HG03066 (cell line): Measurements from ENCODE around the gene YRDC.

Source experiments
- ATAC-seq: cut with Tn5 transposase; IDR thresholded peaks from one replicate; pipeline ENCODE4 v1.9.1; 2021; ENCODE audit warnings: low read depth; ENCODE audit not compliant: unreplicated experiment

Gene YRDC

DNA sequence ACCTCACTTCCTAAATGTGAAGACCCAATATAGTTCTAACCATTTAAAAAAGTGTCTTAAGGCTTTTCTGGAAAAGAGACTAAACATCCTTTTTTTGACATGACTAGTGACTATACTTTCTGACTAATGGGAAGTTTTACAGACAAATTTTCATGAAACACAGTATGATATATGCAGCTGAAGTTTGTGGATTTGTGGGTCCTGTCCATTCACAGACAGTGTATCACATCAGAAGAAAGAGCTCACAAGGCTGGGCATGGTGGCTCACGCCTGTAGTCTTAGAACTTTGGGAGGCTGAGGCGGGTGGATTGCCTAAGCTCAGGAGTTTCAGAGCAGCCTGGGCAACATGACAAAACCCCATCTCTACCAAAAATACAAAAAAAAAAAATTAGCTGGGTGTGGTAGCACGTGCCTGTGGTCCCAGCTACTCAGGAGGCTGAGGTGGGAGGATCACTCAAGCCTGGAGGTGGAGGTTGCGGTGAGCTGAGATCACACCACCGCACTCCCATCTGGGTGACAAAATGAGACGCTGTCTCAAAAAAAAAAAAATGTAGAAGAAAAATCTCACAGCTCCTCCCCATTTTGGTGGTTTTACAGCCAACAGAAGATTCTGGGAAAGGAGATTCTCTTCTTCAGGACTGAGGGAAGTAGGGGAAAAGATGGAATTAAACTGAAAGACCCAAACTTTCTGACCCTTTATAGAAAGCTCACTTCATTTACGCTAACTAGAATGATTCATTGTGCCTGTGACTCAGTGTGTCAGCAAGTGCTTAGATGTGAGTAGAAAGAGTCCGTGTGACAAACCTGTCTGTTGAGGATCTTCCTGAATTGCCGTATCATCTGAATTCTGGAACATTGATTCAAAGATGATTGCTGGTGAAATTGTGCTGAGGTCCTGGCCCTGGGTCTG lies 15.2 kb upstream of the YRDC start:
- ATAC-seq = no peak

DNA sequence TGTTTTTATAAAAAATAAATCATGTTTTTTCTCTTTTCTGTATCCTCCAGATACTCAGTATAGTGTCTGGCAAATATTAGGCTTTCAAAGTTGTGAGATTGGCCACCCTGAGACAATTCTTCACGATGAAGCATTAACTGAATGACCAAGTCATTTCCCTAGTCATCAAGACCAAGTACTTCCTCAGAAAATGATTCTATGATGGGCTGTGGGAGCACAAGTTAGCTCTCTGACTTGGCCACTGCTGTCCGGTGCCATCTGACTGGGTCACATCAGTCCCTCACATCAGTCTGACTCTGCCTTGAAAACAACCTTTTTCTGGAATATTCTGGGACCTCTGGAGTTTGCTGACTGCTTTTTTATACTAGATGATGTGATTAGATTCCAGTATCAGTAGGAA lies 13.5 kb upstream of the YRDC start:
- ATAC-seq = no peak

DNA sequence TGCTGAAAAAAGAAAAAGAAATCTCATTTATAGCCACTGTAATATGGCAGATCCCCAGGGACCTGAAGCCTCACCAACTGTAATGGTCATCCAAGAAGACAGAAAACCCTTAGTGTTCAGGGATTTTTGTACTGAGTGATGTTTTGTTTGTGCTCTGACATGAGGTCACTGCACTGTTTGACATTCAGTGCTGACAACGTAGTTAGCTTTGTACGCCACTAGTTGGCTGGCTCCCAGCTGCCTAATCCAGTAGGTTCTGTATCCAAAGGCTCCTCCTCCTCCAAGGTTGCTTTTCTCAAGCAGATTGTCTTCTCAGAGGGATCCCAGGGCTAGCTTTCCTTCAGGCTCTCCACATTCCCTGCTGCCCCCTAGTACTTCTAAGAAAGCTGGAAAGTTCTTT lies 9.5 kb upstream of the YRDC start:
- no peak for ATAC-seq

DNA sequence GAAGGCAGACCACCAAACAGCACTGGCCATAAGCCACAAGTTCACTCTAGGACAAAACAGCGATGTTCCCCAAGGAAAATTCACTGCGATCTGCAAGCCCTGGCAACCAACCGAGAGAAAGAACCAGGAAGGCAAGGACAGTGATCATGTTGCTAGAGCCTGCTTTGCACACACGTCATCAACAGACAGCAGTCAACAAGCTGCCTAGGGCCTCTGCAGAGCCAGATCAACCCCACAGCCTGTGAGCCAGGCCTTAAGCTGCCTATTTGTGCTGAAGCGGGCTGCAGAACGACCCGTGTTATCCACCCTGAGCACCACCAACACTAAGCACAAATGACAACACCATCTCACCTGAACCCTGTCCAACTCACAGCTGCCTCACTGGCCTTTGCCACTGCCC lies 6.2 kb upstream of the YRDC start:
- ATAC-seq = no peak

DNA sequence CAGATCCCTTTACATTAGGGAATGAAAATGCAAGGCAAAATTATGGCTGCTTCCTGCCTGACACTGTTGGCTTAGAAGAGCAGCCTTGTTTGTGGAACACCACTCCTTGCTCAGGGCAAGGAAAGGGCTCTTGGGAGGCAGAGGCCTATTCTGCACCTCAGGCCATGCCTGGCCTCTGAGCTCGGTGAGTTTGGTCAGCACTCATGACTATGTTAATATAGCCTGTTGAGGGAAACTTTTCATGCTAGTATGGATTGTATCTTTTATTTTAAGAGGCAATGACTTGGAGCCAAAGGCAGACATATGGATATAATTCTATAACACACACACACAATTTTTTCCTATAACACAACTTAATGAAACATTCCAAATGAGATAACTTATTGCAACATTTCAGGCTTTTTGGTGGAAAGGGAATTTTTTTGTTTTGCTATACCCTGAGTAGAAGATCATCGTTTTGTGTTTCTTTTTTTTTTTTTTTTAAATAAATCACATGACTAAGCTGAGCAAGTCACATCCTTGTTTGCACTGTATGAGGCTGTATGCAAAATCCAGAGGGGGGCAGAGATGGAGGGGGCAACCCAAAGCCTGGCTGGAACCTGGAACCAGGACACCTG lies 5.6 kb upstream of the YRDC start:
- ATAC-seq = no peak

DNA sequence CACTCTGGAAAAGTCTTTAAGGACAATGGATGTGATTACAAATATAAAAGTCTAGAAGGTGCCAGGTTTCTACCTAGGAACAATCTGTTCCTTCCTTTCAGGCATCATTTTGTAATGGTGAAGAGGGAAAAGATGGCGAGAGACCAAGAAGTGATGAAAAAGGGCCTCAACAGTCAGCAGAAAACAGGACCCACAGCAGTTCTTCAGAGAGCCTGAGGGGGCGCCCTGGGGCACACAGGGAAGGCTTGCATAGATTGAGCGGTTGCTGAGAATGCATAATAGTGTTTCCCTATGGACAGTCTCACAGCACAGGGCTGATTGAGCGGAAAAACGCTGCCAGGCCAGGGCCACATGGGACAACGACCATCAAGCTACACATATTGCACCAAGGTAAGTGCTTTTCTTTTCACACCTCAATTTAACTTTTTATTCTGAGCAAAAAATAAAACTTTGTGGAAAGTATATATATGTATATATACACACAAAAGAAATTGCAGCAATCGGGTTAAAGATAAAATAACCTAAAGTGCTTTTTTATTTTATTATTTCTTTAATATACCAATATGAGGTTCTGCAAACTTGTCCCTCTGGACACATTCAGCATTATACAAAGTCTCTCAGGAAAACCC lies 3.1 kb upstream of the YRDC start:
- ATAC-seq = no peak

DNA sequence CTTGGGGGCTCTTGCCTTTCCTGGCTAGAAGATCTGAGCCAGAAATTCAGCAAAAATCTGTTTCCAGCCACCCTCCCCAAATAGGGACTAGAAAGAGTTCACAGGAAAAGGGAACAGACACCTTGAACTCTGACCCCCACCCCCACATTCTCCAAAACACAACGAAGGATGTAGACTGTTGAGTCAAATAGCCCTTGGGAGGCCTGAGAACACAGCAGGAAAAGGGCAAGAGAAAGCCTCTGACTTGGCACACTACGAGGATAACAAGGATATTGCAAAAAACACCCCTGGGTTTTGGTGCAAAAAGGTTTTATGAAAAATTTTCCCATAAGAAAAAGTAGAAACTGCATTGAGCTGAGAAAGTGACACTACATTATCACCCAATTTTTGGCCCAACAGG lies 1.9 kb upstream of the YRDC start:
- no peak for ATAC-seq

DNA sequence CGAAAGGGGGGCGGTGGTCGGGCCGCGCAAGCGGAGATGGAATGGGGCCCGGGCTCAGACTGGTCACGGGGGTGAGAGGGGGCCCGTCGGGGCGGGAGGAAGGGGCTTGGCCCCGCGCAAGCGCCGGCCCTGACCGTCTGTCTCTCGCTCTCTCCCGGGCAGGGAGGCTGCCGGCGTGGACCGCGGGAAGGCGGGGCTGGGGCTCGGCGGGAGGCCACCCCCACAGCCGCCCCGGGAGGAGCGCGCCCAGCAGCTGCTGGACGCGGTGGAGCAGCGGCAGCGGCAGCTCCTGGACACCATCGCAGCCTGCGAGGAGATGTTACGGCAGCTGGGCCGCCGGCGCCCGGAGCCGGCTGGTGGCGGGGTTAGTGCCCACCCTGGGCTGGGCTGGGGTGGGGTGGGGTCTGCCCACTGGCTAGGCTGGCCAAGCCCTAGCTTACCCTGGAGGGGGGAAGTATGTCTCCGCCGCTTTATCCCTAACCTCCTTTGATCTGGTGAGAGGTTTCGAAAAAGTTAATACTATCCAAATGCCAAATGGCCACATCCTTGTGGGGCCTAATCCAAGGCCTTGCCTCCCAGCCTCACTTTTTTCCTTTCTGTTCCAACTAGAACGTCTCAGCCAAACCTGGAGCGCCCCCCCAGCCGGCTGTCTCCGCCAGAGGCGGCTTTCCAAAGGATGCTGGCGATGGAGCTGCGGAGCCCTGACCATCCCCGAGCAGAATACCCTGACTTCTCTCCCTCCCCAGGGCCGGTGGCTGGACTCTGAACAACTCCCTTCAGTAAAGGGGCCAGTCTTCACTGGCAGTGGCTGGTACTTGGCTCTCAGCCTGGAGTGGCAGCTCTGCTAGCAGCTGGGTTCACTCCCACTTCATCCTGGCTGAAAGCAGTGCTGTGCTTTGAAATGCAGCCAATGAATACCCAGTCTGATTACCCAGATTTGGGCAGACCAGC lies 636 bp upstream of the YRDC start:
- ATAC-seq = peak; percentile 39

DNA sequence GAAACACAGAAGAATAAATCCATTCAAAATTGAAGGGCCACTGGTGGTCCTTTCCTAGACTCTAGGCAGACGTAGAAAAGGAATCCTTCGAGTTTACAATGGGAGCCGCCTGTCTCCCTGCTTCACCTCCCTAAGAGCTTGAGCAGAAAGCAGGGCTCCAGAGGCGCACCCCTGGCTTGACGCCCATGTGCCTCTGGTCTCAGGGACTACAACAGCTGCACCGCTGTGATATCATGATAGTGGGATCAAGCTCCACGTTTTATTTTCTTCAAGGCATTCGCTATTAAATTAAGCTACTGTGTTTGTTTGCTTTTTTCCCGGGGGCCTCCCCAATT lies 821 bp downstream of the YRDC start:
- ATAC-seq = no peak

DNA sequence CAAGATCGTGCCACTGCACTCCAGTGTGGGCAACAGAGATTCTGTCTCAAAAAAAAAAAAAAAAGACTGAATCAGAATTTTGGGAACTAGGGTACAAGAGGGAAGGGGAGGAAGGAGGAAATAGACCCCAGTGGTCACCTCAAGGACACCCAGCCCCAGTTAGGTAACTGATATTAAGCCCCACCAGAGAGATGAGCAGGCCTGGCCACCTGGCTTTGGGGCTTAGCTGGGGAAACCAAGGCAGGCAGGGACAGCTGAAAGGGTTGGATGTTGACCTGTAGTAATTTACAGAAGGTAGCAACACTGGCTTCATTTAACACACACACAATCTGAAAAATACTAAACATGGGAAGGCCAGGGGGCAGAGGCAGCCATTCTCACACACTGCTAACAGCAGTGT lies 5.6 kb downstream of the YRDC start:
- no peak for ATAC-seq

DNA sequence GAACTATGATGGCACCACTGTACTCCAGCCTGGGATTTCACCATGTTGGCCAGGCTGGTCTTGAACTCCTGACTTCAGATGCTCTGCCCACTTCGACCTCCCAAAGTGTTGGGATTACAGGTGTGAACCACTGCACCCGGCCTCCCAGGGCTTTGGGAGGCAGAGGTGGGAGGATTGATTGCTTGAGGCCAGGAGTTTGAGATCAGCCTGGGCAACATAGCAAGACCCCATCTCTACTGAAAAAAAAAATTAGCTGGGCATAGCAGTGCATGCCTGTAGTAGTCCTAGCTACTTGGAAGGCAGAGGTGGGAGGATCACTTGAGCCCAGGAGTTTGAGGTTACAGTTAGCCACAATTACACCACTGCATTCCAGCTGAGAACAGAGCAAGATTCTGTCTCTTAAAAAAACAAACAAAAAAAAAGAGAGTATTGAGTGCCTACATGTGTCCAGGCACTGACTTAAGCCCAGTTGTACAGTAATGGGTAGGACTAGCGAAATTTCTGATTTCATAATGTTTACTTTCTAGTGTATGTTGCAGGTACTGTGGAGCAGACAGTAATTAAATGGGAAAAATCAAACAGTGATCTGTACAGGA lies 10.2 kb downstream of the YRDC start:
- no peak for ATAC-seq

DNA sequence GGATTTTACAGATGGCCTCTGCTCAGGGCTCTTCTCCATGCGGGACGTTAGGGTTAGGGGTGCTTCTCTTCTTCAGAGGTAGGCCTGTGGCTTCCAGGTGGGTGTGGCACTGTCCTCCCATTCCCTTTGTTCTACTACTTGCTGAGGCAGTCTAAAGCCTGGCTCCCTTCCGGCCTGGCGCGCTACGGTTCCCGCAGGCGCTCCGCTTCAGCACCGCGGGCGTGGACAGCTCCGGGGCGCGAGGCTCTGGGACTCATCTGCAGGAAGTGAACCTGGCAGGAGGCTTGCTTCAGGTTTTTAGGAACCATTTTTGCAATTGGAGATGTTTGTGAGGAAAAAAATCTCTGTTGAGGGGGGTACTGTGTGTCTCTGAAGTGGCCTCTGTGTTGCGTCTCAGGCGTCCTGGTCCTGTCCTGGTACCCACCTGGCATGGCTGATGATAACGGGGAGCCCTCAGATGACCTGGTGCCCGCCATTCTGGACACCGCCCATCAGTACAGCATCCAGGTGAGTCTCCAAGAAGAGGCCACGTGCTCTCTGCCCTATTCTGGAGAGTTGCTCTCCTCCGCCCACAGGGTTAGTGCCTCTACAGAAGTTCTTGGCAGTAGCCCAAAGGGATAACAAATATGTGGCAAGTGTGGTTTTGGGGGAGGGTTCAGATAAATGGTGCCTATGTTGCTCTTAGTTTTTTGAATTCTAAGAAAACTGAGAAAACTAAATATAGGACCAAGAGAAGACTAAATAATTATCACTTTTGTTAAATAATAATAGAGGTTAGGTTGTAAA lies 12.5 kb downstream of the YRDC start:
- no peak for ATAC-seq

DNA sequence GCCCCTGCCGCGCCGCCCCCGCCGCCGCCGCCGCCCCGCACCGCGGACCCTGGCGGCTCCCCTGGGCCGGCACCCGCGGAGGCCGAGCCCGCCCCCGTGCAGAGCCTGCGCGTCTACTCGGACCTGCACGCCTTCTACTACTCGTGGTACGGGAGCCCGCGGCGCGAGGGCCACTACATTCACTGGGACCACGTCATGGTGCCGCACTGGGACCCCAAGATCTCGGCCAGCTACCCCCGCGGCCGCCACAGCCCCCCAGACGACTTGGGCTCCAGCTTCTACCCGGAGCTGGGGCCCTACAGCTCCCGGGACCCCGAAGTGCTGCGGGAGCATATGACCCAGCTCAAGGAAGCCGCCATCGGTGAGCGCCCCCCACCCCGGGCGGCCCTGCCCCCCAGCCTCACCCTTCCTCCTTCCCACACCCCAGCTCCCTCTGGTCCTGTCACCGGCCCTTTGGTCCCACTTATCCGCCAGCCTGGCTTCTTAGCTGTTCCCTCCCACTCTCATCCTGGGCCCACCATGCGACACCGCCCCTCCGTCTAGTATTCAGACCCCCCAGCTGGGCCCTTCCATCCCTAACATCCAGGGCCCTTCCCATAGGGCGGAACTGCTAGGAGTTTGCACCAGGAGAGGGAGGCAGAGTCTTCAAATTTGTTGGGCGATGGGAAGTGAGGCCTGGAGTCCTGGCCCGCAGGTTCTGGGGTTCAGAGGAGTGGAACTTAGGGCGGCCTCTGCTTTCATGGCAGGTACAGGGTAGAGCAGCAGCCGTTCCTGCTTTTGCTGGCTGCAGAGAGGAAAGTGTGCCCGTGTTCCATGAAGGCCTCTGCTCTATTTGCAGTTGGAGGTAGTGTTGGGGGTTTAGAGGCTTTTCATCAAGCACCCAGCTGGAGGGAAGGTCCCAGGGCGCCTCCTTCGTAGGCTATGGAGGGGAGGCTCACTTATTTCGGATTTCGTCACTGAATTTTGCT lies 13.4 kb downstream of the YRDC start:
- no peak for ATAC-seq

DNA sequence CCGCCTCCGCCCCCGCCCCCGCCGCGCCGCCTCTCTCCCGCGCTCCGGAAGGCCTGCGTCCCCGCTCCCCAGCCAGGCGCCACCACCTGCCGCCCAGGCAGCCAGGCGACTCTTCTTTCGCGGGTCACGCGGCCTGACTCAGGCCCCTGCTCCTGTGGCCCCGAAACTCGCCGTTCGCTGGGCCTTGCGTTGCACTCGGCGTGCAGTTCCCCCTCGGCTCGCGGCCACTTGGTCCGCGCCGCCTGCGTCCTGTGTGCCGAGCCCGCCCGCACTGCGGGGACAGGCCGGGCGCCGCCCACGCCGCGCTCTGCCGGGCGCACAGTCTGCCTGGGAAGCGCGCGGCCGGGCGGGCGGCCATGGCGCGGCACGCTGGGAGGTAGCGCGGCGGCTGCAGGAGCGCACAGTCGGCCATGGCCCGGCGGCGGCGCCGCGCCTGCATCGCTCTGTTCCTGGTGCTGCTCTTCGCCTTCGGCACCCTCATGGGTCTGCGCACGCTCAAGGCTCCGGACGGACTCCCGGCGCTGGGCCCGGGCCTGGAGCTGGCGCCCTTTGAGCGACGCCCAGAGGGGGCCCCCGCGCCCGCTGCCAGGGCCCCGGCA lies 14.1 kb downstream of the YRDC start, which contains the start of gene MANEAL:
TSS of gene MANEAL (plus strand) at position 75 of the 599 bp plus-strand sequence. CDS start at position 411, 336 bp downstream.
- no peak for ATAC-seq

DNA sequence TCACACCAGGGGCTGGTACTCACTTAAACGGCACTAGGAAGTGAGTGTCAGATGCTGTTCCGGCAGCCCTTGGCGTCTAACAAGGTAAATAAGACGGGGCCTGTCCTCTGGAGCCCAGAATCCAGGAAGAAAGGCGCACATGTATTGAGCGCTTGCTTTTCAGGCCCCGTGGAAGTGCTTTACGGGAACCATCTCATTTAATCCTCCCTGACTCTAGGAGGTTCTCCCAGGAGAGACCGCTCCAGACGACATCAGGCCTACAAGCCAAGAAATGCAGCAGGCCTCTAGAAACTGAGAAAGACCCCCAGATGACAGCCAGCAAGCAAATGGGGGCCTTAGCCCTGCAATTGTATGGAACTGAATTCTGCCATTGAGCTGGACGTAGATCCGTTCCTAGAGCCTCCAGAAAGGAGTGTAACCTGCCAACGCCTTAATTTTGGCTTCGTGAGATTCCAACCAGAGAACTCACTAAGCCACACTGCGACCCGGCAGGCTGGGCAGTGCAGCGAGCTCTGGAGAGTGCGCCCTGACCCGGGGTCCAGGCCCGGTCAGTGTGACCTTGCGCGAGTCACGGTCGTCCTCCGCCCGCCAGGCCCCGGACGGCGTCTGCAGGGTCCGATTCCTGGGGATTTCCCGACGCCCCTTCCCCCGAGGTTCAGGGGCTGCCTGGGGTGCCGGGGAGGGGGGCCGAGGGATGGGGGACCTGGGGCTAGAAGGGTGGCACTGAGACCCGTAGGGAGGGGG lies 14.9 kb downstream of the YRDC start:
- ATAC-seq = no peak

DNA sequence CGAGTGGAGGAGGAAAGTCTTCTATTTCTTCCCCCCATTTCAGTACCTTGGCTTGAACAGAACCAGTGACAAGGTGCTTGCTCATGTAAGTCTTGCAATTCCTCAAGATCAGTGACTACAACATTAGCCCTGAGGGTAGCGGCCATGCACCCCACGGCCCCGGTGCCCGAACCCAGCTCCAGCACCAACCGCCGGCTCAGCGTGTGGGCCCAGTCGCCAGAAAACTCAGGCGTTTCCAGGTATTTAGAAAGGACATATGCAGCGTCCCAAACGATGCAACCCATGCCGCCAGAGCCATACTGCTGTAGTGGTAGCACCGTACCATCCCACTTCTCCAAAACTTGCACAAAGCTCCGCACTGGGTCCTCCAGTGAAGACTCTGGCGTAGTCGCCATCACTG lies 25.5 kb downstream of the YRDC start:
- no peak for ATAC-seq

DNA sequence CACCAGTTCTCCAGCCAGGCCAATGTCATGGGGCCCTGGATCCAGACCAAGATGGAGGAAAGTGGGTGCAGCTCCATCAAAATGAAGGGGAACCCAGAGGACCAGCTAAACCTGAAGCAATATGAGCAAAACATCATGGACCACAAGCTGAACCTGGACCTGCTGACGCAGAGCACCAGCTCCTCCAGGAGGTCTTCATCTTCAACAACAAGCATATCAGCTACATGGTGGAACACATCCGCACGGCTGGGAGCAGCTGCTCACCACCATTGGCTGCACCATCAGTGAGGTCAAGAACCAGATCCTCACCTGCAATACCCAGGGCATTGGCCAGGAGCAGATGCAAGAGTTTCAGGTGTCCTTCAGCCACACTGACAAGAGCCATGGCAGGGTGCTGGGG lies 29.4 kb downstream of the YRDC start:
- no peak for ATAC-seq
